Activated CD4-positive, alpha-beta T cell treated with anti-CD3 and anti-CD28 coated beads, Interleukin-2, amount 50 U/mL, for 16 hours (primary cell): Measurements from ENCODE around the gene TMPRSS11F.
"Not testable (repeated sequence)": the region's sequence is repeated elsewhere in the genome, so short reads cannot be mapped to it uniquely, and the experiment has no call there.

Experiments used
- DNase-seq: peaks from one replicate; pipeline ENCODE4 v3.0.0-alpha.2; 2020

Gene TMPRSS11F

DNA sequence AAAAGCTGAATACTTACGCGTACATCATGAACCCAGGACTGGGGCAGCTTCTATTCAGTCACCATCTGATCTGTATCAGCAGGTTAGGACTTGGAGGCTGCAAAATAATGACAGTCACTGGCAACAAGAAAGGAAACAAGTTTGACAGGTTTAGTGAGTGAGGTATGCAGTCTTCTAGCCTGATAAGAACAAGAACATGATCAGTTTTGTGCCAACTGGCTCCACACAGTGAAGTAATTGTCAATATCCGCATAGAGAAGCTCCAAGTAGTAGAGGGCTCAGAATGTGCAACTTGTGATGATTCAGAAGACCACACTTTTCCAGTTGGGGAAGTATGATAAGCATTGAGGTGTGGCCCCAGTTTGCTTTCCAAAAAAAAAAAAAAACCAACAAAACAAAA, at the start of gene TMPRSS11F:
TMPRSS11F (minus strand) TSS at position 77 of the 400 bp plus-strand sequence; CDS start at position 28, 49 bp downstream.
- no peak for DNase-seq

DNA sequence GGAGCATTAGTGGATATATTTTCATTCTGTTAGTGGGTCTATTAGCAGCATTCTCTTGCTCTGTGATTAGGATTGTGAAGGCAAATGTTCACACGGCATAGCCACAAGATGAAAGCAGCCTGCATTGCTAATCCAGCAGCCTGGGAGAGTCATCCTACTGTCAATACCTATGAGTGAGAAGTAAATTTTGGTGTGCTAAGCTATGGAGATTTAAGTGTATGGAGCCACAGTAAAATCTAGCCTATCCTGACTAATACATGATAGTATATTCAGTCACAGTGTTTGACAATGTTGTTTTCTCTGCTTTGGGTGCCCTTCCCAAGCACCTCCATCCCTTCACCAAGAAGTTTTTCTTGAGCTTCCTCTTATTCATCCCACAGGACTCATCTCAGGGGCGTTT, 47.2 kb upstream of the TMPRSS11F start:
- DNase-seq = no peak

DNA sequence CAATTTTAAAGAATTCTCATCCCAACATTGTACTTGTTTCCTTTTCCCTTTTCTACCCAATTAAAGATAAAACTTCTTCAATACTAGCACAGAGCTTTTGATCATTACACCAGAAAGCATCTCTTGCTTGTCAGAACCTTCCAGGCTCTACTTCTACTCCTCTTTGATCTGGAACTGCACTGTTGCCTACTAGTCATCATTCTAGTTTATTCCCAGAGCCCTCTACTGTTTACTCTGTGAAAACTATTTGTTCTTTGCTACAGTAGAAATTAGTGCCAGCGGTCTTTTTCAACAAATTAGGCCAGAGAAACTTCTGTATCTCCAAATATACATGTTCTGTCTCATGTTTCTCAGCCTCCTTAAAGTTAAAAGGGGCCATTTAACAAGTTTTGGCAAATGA, 46.8 kb upstream of the TMPRSS11F start:
- no peak for DNase-seq

DNA sequence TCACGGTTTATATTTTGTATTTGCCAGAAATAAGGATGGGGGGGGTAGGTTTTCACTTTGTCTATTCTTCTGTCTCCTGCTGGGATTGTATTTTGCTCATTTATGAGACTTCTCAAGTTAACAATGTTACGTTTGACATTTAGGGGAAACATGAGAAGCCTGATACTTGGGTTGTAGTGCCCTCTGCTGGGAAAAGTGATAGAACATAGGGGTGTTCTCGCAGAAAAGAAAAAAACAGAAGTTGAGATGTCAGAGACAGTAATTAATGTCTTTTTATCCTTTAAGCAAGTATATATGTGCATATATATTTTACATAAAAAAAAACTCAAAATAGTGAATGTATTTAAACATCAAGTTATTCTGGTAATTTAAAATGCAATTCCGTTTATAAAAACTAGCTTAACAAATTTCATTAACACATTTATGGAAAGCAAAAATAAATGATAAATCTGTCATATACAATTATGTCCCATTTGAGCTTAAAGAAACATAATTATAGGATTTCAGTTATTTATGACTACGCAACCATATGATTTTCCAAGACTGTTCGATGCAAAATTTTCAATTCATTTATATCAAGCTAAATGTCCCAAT, 46.0 kb upstream of the TMPRSS11F start:
- DNase-seq = peak; percentile 47

DNA sequence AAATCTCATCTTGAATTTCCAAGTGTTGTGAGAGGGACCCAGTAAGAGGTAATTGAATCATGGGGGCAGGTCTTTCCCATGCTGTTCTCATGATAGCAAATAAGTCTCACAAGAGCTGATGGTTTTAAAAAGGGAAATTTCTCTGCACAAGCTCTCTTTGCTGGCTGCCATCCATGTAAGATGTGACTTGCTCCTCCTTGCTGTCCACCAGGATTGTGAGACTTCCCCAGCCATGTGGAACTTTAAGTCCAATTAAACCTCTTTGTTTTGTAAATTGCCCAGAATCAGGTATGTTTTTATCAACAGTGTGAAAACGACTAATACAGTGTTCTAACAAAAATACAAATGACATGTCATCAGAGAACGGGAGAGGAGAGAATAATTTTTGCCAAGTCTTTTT, 44.7 kb upstream of the TMPRSS11F start:
- not testable (repeated sequence) for DNase-seq

DNA sequence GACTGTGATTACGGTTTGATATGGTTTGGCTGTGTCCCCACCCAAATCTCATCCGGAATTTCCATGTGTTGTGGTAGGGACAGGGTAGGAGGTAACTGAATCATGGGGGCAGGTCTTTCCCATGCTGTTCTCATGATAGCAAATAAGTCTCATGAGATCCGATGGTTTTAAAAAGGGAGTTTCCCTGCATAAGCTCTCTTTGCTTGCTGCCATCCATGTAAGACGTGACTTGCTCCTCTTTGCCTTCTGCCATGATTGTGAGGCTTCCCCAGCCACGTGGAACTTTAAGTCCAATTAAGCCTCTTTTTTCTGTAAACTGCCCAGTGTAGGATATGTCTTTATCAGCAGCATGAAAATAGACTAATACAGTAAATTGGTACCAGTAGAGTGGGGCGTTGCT, 42.5 kb upstream of the TMPRSS11F start:
- not testable (repeated sequence) for DNase-seq

DNA sequence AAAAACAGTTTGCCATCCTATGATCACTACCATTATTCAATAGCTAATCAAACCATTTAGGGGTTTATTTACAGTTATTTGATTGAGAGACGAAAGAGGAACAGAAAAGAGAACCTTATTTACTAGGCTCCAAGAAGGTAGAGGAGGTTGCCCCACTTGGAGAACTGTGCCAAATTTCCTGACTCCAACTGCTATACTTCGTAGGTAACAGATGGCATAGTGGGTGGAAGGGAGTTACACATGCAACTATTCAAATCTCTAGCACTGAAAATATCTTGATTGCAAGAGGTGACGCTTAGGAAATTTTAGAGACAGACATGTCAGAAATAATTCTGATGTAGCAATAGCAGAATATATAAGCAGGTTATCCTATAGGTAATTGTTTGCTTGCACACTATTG, 38.0 kb upstream of the TMPRSS11F start:
- no peak for DNase-seq

DNA sequence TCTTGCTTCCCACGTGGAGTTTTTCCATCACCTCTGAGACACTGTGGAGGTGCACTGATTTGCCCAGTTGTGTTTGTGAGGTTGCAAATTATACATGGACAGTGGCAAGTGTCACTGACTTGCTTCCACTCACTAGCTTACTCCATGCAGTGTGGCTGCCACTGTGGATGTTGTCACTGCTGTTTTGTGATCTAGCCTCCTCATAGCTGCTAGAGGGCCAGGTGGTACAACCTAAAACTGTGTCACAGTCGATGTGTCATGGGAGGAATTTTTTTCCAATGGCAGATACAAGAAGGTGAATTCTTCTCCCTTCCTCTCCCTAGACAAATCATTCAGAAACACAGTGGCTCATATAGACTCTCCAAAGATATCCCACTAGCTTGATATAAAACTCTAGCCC, 37.5 kb upstream of the TMPRSS11F start:
- DNase-seq = no peak

DNA sequence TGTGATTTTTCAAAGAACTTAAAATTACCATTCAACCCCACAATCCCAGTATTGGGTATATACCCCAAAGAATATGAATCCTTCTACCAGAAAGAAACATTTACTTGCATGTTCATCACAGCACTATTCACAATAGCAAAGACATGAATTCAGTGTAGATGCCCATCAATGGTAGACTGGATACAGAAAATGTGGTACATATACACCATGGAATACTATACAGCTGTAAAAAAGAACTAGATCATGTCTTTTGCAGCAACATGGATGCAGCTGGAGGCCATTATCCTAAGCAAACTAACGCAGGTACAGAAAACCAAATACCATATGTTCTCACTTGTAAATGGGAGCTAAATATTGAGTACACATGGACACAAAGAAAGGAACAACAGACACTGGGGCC, 34.1 kb upstream of the TMPRSS11F start:
- DNase-seq = no peak

DNA sequence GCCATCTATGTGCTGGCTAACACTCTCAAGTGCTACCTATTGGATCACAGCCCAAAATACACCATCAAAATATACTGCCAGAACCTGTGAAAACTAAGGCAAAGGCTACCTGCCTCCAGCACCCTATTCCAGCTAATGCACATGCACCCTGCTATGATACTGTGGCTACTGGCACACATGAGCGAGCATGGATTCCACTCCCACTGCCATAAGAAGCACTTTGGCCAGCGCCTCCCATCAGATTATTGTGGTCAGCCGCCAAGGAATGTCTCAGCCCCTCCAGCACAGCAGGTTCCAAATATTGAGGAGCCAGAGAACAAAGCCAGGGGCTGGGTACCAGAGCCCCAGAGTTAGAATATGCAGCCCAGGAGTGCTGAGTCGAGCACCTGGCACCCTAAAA, 32.5 kb upstream of the TMPRSS11F start:
- no peak for DNase-seq

DNA sequence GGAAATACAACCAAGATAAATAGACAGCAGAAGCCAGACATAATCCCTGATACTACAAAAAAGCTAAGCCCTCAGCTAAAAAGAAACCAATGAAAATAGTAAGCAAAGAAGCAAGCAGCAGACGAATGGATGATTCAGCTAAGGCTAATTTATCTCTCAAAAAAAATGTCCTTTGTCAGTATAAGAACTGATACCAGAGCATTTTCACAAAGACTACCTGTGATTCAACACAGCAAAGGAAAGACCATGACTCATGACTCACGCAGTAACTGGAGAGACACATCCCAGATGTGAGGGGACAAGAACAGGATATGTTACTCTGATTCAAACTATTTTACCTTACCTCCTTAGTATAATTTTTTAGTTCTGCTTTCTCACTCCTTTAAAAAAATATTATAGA, 22.7 kb upstream of the TMPRSS11F start:
- DNase-seq = no peak

DNA sequence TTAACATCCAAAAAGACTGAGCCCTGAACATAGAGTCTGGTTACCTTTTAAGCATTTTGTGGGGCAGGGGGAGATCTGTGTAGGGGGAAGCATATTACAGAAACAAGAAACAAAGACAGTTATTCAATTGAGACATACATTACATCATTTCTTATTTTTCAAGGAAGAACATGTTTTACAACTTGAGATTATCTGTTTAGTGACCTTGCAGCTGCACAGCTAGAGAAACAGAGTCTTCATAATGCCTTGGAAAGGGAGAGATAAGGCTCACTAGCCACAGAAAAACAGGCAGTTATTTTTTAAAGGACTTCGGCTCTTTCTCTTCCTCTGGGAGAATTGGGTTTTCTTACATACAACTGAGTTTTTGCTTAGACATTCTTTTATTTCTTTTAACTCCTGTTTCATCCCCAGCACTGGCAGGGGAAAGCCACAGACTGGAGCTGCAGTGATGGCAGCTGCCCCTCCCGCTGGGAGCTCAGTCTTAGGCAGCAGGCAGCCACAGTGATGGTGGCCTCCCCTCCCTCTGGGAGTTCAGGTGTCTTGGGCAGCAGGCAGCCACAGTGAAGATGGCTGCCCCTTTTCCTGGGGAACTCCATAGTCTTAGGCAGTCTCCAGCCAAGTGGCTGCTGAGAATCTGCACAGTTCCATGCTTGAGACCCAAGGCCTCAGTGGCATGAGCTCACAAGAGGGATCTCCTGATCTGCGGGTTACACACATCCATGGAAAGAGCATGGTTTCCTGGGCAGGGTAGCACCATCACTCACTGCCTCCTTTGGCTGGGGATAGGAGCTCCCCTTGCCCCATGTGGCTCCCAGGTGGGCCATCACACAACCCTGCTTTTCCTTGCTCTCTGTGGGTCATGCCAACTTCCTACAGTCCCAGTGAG, 19.4 kb upstream of the TMPRSS11F start:
- no peak for DNase-seq

DNA sequence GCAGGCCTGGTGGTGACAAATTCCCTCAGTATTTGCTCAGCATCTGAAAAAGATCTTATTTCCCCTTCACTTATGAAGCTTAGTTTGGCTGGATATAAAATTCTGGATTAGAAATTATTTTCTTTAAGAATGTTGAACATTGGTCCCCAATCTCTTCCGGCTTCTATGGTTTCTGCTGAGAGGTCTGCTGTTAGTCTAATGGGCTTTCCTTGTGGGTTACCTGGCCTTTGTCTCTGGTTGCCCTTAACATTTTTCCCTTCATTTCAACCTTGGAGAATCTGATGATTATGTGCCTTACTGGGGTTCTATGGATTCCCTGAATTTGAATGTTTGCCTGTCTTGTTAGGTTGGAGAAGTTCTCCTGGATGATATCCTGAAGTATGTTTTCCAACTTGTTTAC, 17.4 kb upstream of the TMPRSS11F start:
- DNase-seq = no peak

DNA sequence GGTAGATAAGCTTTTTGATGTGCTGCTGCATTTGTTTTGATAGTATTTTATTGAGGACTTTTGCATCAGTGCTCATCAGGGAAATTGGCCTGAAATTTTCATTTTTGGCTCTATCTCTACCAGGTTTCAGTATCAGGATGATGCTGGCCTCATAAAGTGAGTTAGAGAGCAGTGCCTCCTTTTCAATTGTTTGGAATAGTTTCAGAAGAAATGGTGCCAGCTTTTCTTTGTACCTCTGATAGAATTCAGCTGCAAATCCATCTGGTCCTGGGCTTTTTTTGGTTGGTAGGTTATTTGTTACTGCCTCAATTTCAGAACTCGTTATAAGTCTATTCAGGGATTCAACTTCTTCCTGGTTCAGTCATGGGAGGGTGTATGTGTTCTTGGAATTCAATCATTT, 15.6 kb upstream of the TMPRSS11F start:
- no peak for DNase-seq

DNA sequence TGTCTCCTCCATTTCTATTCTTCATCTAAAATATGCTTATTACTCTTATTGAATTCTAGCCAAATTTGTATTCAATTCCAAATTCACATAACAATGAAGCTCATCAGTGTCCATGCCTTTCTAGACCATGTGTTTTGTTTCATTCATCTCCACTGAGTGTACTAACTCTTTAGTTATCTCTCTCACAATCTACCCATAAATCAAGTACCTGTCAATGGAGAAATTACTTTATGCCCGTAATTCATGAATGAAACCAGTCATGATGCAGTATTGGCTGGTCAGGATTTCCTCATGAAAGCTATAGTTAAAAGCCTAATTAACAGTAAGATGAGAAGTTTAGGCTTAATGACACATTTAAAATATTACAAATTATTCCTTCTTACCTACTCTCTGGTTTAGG, 12.2 kb upstream of the TMPRSS11F start:
- DNase-seq = no peak

DNA sequence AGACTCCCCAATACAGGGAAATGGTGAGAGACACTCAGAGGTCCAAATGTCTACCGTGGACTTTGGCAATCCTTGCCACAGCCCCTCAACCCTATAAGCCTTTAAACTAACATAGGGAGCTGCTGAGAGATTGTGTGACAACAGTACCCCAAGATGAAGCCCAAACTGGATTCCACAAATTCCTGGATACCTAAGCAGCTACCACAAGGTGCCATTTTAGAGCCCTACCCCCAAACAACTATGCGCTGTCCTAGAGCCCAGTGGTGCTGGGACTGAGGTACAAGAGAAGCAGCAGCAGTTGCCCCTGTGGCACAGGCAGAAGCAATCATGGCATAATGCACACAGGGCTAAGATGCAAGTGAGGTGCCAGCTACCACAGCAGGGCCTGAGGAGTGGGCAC, 2.7 kb upstream of the TMPRSS11F start:
- no peak for DNase-seq

DNA sequence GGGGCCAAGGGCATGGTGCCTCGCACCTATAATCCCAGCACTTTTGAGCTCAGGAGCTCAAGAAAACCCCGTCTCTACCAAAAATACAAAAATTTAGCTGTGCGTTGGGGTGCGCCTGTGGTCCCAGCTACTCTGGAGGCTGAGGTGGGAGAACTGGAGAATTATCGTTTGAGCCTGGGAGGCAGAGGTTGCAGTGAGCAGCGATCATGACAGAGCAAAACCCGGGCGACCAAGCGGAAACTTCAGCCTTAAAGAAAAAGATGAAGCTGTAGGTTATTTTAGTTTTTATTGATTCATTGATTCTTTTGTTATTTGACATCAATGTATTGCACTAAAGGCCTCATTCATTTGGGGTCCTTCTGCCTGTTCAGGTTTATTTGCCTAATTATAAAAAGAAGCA, 5.4 kb downstream of the TMPRSS11F start:
- no peak for DNase-seq

DNA sequence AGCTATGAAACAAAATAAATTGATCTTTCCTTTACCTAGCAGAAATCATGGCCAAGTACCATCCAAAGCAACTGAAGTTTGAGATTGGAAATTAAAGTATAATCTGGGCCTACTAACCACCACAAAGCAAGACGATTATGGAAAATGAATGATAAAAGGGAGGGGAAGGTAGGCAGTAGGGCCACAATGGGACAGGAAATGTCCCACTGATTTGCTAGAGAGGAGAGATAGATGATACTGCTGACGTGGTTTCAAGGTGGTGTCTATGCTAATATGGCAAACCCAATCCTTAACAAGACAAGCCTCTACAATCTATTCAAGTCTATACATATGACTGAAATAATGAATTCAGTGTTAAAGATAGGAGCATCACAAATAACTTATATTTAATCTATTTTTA, 6.1 kb downstream of the TMPRSS11F start:
- DNase-seq = no peak

DNA sequence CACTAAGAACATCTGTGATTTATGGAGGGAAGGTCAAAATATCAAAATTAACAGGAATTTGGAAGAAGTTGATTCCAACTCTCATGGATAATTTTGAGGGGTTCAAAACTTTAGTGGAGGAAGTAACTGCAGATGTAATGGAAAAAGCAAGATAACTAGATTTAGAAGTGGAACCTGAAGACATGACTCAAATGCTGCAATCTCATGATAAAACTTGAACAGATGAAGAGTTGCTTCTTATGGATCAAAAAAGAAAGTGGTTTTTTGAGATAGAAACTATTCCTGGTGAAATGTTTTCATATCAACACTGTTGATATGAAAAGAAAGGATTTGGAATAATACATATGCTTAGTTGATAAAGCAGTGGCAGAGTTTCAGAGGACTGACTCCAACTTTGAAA, 9.7 kb downstream of the TMPRSS11F start:
- DNase-seq = no peak

DNA sequence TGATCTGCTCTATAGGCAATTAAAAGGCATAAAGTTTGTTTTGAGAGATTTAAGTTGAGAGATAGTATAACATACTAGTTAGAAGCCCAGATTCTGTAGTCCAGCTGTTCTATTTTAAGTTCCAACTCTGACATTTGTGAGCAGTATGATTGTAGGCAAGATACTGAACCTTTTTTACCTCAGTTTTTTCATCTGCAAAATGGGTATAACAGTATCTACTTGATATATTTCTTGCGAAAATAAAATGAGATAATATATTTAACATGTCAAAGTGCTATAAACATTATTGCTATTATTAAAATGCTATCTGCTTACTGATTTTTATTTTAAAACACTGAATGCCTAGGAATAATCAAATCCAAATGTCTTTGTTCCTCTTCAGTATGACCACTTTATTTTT, 19.2 kb downstream of the TMPRSS11F start:
- no peak for DNase-seq

DNA sequence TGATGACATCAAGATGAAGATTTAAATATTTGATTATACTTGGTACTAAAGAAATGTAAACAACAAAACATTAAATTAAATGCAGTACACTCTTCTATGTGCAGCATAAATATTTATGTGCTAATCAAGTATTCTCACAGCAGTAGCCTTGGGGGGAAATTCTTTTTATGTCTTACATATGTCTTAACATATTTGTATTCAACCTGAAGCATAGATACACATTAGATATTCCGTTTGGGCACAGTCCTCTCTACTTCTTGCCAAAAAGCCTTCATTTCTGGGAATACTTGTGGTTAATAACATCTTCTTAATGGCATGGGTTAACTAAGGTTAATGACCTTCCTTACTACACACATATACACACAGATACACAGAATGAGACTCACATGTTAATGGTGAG, 19.8 kb downstream of the TMPRSS11F start:
- no peak for DNase-seq

DNA sequence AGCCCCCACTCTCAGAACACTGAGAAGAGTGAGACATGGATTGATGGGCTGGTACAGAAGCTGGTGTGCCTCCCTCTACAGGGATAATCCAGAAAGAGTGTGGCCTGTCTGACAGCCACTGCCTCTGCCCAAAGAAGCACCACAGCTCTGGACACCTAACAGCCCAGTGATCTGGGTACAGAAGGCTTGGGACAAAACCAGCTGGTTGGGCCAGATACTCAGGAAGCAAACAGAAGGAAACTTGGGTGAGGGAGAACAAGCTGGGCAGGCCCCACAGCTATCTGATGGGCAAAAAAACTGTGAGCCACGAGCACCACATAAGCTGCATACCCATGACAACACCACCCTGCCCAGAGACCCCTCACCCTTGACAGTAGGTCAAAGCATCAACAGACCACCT, 46.9 kb downstream of the TMPRSS11F start:
- DNase-seq = no peak

DNA sequence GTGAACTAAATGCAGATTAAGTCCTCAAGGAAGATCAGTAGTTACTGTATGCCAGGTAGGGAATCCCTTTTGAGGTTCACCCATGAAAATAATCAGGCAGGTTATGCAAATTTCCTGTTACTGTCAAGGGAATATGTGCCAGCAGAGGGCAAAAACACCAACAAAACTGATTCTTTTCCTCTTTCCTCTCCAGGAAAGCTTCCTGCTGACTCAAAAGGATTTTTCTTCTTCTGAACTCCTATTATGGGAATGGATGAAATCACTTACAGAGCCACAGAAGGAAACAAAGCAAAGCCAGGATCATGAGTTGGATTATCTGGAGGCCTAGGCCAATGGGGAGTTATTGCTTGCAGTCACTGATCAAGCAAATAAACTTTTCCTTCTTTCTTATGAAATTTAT, 49.7 kb downstream of the TMPRSS11F start:
- DNase-seq = no peak

DNA sequence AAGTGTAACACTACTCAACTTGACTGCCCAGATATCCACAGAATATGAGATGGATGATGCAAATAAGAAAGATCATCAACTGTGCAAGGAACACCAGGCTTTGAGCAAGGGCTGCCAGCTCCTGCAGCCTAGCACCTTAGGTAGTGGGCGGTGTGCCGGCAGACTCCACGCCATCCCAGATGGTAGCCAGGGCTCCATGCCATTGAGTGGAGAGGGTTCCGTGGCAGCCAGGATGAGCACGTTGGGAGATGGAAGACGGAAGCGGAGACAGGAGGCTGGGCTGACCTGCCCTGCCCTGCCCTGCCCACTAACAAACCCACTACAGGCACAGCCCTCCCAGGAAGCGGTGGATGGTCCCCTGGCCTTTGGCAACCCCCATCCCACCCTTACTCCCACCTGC, 51.9 kb downstream of the TMPRSS11F start:
- DNase-seq = no peak

DNA sequence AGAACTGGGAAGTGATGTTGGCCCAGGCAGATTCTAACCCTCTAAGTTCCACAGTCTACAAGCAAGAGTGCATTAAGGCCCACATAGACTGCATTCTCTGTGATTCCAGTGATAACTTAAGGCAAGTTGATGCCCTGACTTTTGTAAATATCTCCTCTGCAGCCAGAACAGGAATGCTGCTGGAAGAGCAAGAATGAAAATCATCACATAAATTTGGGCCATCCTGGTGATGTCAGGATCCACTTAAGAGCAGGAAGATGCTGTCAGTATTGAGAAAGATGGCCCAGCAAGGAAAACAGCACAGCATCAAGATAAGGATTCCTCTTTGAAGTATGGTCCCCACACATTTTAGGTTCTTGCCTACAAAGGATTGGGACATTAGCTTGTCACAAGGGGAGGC, 52.4 kb downstream of the TMPRSS11F start:
- DNase-seq = no peak
